Testis (tissue), 2 donors: ENCODE results near the gene LAS1L.

Experiments used
- POLR2A ChIP-seq: fragments of 450-650 bp; IDR thresholded peaks from one replicate; pipeline ENCODE4 v1.6.1; 2017; ENCODE audit warnings: antibody characterized with exemption, mild to moderate bottlenecking, moderate library complexity
- TF ChIP-seq, protein P1 (sequence below), 3 experiments: fragments of 450-650 bp in 2 of 3; fragments of 200-600 bp in 1 of 3; sonication (generic) in 1 of 3; IDR thresholded peaks; one replicate each; pipeline ENCODE4 v1.5.1; 2016 to 2019; ENCODE audit warnings: antibody characterized with exemption in 3 of 3, mild to moderate bottlenecking in 2 of 3, moderate library complexity in 1 of 3

- TF ChIP-seq, protein P1, sequence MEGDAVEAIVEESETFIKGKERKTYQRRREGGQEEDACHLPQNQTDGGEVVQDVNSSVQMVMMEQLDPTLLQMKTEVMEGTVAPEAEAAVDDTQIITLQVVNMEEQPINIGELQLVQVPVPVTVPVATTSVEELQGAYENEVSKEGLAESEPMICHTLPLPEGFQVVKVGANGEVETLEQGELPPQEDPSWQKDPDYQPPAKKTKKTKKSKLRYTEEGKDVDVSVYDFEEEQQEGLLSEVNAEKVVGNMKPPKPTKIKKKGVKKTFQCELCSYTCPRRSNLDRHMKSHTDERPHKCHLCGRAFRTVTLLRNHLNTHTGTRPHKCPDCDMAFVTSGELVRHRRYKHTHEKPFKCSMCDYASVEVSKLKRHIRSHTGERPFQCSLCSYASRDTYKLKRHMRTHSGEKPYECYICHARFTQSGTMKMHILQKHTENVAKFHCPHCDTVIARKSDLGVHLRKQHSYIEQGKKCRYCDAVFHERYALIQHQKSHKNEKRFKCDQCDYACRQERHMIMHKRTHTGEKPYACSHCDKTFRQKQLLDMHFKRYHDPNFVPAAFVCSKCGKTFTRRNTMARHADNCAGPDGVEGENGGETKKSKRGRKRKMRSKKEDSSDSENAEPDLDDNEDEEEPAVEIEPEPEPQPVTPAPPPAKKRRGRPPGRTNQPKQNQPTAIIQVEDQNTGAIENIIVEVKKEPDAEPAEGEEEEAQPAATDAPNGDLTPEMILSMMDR (IDR thresholded peaks at IDR 0.05), result no peak
- TF ChIP-seq POLR2A, result no peak
These were observed 16.7 kb downstream of the LAS1L start for GRCh38 chrX:65517923-65518322.
